Right atrium auricular region (tissue), 2 donors: Measurements from ENCODE around the gene LYSET. TPM values are rescaled to one million over a fixed set of nuclear protein-coding genes. Genes with fewer than 3 reads are reported as not detected.
"Not testable (repeated sequence)": the region's sequence is repeated elsewhere in the genome, so short reads cannot be mapped to it uniquely, and the experiment has no call there.

Experiments
- DNase-seq: peaks from one replicate; pipeline ENCODE4 v3.0.0-alpha.2; 2019; ENCODE audit warnings: low spot score
- H3K27ac ChIP-seq, 2 donors: fragments of 200-600 bp; sonication (generic); 1 replicate in 1 of 2; 2 replicates in 1 of 2; pipeline ENCODE4 v1.5.1; 2016 to 2019
- H3K27me3 ChIP-seq, 2 donors: fragments of 200-600 bp; sonication (generic); one replicate each; pipeline versions ENCODE4 v1.5.1 to v1.6.0; 2017 to 2019
- H3K36me3 ChIP-seq: fragments of 200-600 bp; sonication (generic); one replicate; pipeline ENCODE4 v1.5.1; 2016
- H3K4me1 ChIP-seq, 2 donors: fragments of 200-600 bp; sonication (generic); one replicate each; pipeline versions ENCODE4 v1.5.1 to v1.6.0; 2017 to 2019
- H3K4me3 ChIP-seq, 2 donors: fragments of 200-600 bp; sonication (generic); 1 replicate in 1 of 2; 2 replicates in 1 of 2; pipeline ENCODE4 v1.5.1; 2017 to 2019; ENCODE audit warnings: mild to moderate bottlenecking in 1 of 2, moderate library complexity in 1 of 2
- H3K9me3 ChIP-seq, 2 donors: fragments of 200-600 bp; sonication (generic); one replicate each; pipeline ENCODE4 v1.5.1; 2019
- CTCF ChIP-seq, 2 donors: fragments of 200-600 bp; sonication (generic); IDR thresholded peaks; one replicate each; pipeline ENCODE4 v1.5.1; 2019; ENCODE audit warnings: antibody characterized with exemption in 2 of 2
- total RNA-seq, 2 donors: library from RNA; depleted of rRNA; stranded (reverse); fragments of >200 nt; gene quantifications; one replicate each; pipeline ENCODE4 v1.1.0, GENCODE V29; 2016

Gene LYSET
- total RNA-seq, 2 donors from 2014 or later = 8.3 to 10.0 TPM

- Histone ChIP-seq H3K27ac (no peak overlapping the region), H3K4me1 (no peaks in the 10 kb centered on the region), H3K9me3 (no peaks in the 10 kb centered on the region), H3K36me3 (no peaks in the 10 kb centered on the region), H3K4me3 (no peak overlapping the region), H3K27me3 (no peaks in the 10 kb centered on the region)
- TF ChIP-seq CTCF (IDR thresholded peaks at IDR 0.05) = no peak
- DNase-seq = no peak
These were observed 28.3 kb upstream of the LYSET start for GRCh38 chr14:93156693-93157369.

- not testable (repeated sequence) for H3K27ac ChIP-seq, H3K4me1 ChIP-seq, H3K9me3 ChIP-seq, H3K27me3 ChIP-seq, DNase-seq, H3K36me3 ChIP-seq, H3K4me3 ChIP-seq
These were observed 26.8 kb upstream of the LYSET start for GRCh38 chr14:93158349-93158748.

- not testable (repeated sequence) for DNase-seq, H3K4me3 ChIP-seq, H3K9me3 ChIP-seq, H3K27ac ChIP-seq, H3K4me1 ChIP-seq, H3K27me3 ChIP-seq, H3K36me3 ChIP-seq
These were observed 25.3 kb upstream of the LYSET start for GRCh38 chr14:93159625-93160352.

GRCh38 chr14:93160353-93160801, 24.7 kb upstream of the LYSET start:
- H3K9me3 ChIP-seq = no peaks in the 10 kb centered on the region
- H3K27me3 ChIP-seq = no peaks in the 10 kb centered on the region
- DNase-seq = no peak
- H3K4me1 ChIP-seq = no peaks in the 10 kb centered on the region
- H3K36me3 ChIP-seq = no peaks in the 10 kb centered on the region
- no peak overlapping the region for H3K4me3 ChIP-seq
- no peak overlapping the region for H3K27ac ChIP-seq
- TF ChIP-seq CTCF (IDR thresholded peaks at IDR 0.05) = peak in 1 of 2 donors; percentile 56

GRCh38 chr14:93161411-93161940, 23.6 kb upstream of the LYSET start:
- Histone ChIP-seq H3K4me1 (no peaks in the 10 kb centered on the region), H3K27me3 (no peaks in the 10 kb centered on the region), H3K4me3 (no peak overlapping the region), H3K27ac (no peak overlapping the region), H3K36me3 (no peaks in the 10 kb centered on the region), H3K9me3 (no peaks in the 10 kb centered on the region)
- TF ChIP-seq CTCF (IDR thresholded peaks at IDR 0.05) = no peak
- DNase-seq = no peak

- Histone ChIP-seq H3K4me3 (no peak overlapping the region), H3K27me3 (no peaks in the 10 kb centered on the region), H3K9me3 (no peaks in the 10 kb centered on the region), H3K4me1 (no peaks in the 10 kb centered on the region), H3K27ac (no peak overlapping the region), H3K36me3 (no peaks in the 10 kb centered on the region)
- DNase-seq = no peak
- no peak for TF ChIP-seq CTCF (IDR thresholded peaks at IDR 0.05)
These were observed 21.6 kb upstream of the LYSET start for GRCh38 chr14:93163564-93163963.

GRCh38 chr14:93165271-93166265, 19.5 kb upstream of the LYSET start:
- H3K27me3 ChIP-seq, DNase-seq, H3K4me3 ChIP-seq, H3K4me1 ChIP-seq, H3K36me3 ChIP-seq, H3K27ac ChIP-seq, H3K9me3 ChIP-seq: not testable (repeated sequence)

GRCh38 chr14:93168610-93169009, 16.5 kb upstream of the LYSET start:
- not testable (repeated sequence) for H3K9me3 ChIP-seq, DNase-seq, H3K4me3 ChIP-seq, H3K4me1 ChIP-seq, H3K27ac ChIP-seq, H3K27me3 ChIP-seq, H3K36me3 ChIP-seq

- H3K36me3 ChIP-seq, H3K27me3 ChIP-seq, H3K4me3 ChIP-seq, H3K27ac ChIP-seq, H3K9me3 ChIP-seq, DNase-seq, H3K4me1 ChIP-seq: not testable (repeated sequence)
These were observed 15.5 kb upstream of the LYSET start for GRCh38 chr14:93169619-93170018.
